GM12892 (cell line): ENCODE measurements around the gene TSPAN9.

Experiments used
- POLR2A ChIP-seq: IDR thresholded peaks from 2 replicates; pipeline ENCODE4 v1.6.1; 2011; ENCODE audit warnings: low read depth, low read length, control low read depth
- TAF1 ChIP-seq: IDR thresholded peaks from 2 replicates; pipeline ENCODE4 v1.6.1; 2011; ENCODE audit warnings: low read depth, mild to moderate bottlenecking, control low read depth, low read length, borderline replicate concordance

DNA sequence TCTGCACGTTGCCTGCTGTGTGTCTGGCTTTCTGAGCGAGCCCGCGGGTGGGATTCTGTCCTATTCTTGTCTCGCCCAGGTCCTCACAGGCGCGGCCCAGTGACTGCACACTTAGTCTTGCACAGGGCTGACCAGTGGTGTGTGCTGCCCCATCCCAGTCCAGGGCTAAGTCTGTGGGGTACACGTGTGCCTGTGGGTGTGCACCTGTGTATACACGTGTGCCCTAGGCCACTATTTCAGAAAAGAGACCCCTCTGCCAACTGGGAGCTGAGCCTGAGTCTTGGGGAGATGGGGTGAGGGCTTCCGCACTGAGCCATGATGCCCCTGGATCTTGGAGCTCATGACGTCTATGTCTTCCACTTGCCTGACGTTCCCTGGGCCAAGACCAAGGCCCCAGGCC lies 228.3 kb downstream of the TSPAN9 start:
- TF ChIP-seq POLR2A (no peak), TAF1 (no peak)
